ENCODE results near the gene CLCN2. TPM values are rescaled to one million over a fixed set of nuclear protein-coding genes. Genes with fewer than 3 reads are reported as not detected.
A peak's percentile ranks its signal among the peaks of the same experiment; 100 is the strongest.

Gene CLCN2
- total RNA-seq, 1 experiment from 2014 or later, result 23.0 TPM

DNA sequence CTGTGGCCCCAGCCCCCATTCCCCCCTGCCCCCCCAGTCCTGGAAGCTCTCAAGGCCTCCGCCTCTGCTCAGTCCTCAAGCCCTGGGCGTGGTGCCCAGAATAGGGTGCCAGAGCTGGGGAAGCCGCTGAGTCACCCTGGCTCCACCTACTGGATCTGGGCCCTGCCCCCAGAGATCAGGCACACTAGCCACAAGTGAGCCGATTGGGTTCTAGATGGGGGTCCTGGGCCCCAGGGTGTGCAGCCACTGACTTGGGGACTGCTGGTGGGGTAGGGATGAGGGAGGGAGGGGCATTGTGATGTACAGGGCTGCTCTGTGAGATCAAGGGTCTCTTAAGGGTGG lies 41.3 kb downstream of the CLCN2 start:
- Mint-ChIP-seq H3K9me3 (ENCODE audit: unreplicated experiment) (no peaks in the 10 kb centered on the region), H3K36me3 (ENCODE audit: insufficient read depth, unreplicated experiment) (peaks cover 88% of the 10 kb centered on the region), H3K4me3 (ENCODE audit: unreplicated experiment) (no peak overlapping the region), H3K27me3 (ENCODE audit: insufficient read depth, unreplicated experiment) (no peaks in the 10 kb centered on the region), H3K27ac (ENCODE audit: unreplicated experiment) (peak overlapping the region; percentile 81), H3K4me1 (ENCODE audit: low read depth, unreplicated experiment) (peaks cover 9% of the 10 kb centered on the region)
- Histone ChIP-seq H3K4me1 (peaks cover 11% of the 10 kb centered on the region), H3K27me3 (replicated peaks; ENCODE audit: control insufficient read depth, insufficient read depth, low read length) (no peaks in the 10 kb centered on the region), H3K36me3 (ENCODE audit: control insufficient read depth, insufficient read depth, low read length) (peaks cover 14% of the 10 kb centered on the region), H3K4me3 (ENCODE audit: low read depth, low read length) (no peak overlapping the region), H3K9me3 (no peaks in the 10 kb centered on the region)
- POLR2A ChIA-PET, result no interaction called here
- CTCF ChIA-PET, result no interaction called here
- TF ChIP-seq, protein P1, sequence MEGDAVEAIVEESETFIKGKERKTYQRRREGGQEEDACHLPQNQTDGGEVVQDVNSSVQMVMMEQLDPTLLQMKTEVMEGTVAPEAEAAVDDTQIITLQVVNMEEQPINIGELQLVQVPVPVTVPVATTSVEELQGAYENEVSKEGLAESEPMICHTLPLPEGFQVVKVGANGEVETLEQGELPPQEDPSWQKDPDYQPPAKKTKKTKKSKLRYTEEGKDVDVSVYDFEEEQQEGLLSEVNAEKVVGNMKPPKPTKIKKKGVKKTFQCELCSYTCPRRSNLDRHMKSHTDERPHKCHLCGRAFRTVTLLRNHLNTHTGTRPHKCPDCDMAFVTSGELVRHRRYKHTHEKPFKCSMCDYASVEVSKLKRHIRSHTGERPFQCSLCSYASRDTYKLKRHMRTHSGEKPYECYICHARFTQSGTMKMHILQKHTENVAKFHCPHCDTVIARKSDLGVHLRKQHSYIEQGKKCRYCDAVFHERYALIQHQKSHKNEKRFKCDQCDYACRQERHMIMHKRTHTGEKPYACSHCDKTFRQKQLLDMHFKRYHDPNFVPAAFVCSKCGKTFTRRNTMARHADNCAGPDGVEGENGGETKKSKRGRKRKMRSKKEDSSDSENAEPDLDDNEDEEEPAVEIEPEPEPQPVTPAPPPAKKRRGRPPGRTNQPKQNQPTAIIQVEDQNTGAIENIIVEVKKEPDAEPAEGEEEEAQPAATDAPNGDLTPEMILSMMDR (IDR thresholded peaks at IDR 0.05; ENCODE audit: insufficient read depth in 1 of 2, low read depth in 1 of 2, low read length in 1 of 2, severe bottlenecking in 1 of 2, unreplicated experiment in 1 of 2), result no peak
- no peak for DNase-seq
- intact Hi-C loops (cut with micrococcal nuclease; ENCODE audit: unreplicated experiment), result no loop called here
- no TSS peak for BruUV-seq (replicated peaks)

DNA sequence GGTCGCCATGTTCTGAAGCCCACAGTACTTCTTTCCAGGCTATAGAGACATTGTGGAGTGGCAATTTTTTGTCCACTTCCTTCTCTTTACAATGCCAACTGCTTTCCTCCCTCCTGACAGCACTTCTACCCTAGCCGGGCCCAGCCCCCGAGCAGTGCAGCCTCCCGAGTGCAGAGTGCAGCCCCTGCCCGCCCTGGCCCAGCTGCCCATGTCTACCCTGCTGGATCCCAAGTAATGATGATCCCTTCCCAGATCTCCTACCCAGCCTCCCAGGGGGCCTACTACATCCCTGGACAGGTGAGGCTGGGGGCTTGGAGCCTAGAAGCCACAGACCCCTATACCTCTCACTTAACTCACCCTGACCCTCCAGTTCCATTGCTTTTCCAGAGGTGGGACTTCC lies 44.2 kb downstream of the CLCN2 start:
- BruUV-seq (replicated peaks), result no TSS peak
- POLR2A ChIA-PET, result no interaction called here
- H3K27ac Mint-ChIP-seq (ENCODE audit: unreplicated experiment), result no peak overlapping the region
- peaks cover 9% of the 10 kb centered on the region for H3K4me1 Mint-ChIP-seq (ENCODE audit: low read depth, unreplicated experiment)
- peaks cover 66% of the 10 kb centered on the region for H3K36me3 Mint-ChIP-seq (ENCODE audit: insufficient read depth, unreplicated experiment)
- H3K27me3 Mint-ChIP-seq (ENCODE audit: insufficient read depth, unreplicated experiment), result no peaks in the 10 kb centered on the region
- H3K36me3 ChIP-seq (ENCODE audit: control insufficient read depth, insufficient read depth, low read length), result peaks cover 6% of the 10 kb centered on the region
- no peaks in the 10 kb centered on the region for H3K9me3 Mint-ChIP-seq (ENCODE audit: unreplicated experiment)
- TF ChIP-seq, protein P1 (IDR thresholded peaks at IDR 0.05; ENCODE audit: insufficient read depth in 1 of 2, low read depth in 1 of 2, low read length in 1 of 2, severe bottlenecking in 1 of 2, unreplicated experiment in 1 of 2), result no peak
- H3K27me3 ChIP-seq (replicated peaks; ENCODE audit: control insufficient read depth, insufficient read depth, low read length), result no peaks in the 10 kb centered on the region
- no peaks in the 10 kb centered on the region for H3K9me3 ChIP-seq
- CTCF ChIA-PET, result no interaction called here
- no peak overlapping the region for H3K4me3 ChIP-seq (ENCODE audit: low read depth, low read length)
- intact Hi-C loops (cut with micrococcal nuclease; ENCODE audit: unreplicated experiment), result no loop called here
- H3K4me1 ChIP-seq, result peaks cover 11% of the 10 kb centered on the region
- no peak overlapping the region for H3K4me3 Mint-ChIP-seq (ENCODE audit: unreplicated experiment)
- DNase-seq, result no peak

DNA sequence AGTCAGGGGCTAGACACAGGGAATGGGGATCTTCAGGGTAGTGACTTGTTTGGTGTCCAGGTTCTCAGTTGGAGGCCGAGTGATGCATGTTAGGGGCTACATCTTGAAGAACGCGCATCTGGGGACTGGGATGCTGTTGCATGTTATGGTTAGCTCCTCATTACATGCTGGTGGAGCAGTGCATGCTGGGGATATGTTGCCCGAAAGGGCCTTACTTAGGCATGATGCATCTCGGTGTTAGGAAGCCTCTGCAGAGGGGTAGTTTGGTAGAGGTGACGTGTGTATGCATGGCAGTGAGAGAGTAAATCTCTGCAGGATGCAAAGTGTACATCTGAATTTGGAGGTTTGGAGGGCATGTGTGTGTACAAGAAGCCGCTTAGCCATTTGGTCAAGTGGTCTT lies 44.6 kb downstream of the CLCN2 start:
- Mint-ChIP-seq H3K36me3 (ENCODE audit: insufficient read depth, unreplicated experiment) (peaks cover 62% of the 10 kb centered on the region), H3K4me3 (ENCODE audit: unreplicated experiment) (peak overlapping the region; percentile 85), H3K9me3 (ENCODE audit: unreplicated experiment) (no peaks in the 10 kb centered on the region), H3K4me1 (ENCODE audit: low read depth, unreplicated experiment) (peaks cover 9% of the 10 kb centered on the region), H3K27me3 (ENCODE audit: insufficient read depth, unreplicated experiment) (no peaks in the 10 kb centered on the region), H3K27ac (ENCODE audit: unreplicated experiment) (peak overlapping the region; percentile 61)
- H3K4me3 ChIP-seq (ENCODE audit: low read depth, low read length), result no peak overlapping the region
- BruUV-seq (replicated peaks), result TSS peak; percentile 23
- TF ChIP-seq, protein P1 (IDR thresholded peaks at IDR 0.05; ENCODE audit: insufficient read depth in 1 of 2, low read depth in 1 of 2, low read length in 1 of 2, severe bottlenecking in 1 of 2, unreplicated experiment in 1 of 2), result no peak
- CTCF ChIA-PET, result no interaction called here
- peaks cover 4% of the 10 kb centered on the region for H3K36me3 ChIP-seq (ENCODE audit: control insufficient read depth, insufficient read depth, low read length)
- POLR2A ChIA-PET, result no interaction called here
- peaks cover 11% of the 10 kb centered on the region for H3K4me1 ChIP-seq
- no peak for DNase-seq
- no peaks in the 10 kb centered on the region for H3K27me3 ChIP-seq (replicated peaks; ENCODE audit: control insufficient read depth, insufficient read depth, low read length)
- H3K9me3 ChIP-seq, result no peaks in the 10 kb centered on the region
- intact Hi-C loops (cut with micrococcal nuclease; ENCODE audit: unreplicated experiment), result no loop called here

Data from Caco-2 (cell line).